DMS 273 treated with DMSO at 0.1 percent for 48 hours (cell line): ENCODE results near the gene C22orf31.

ENCODE experiments used
- DNase-seq: peaks from one replicate; lab custom pipeline; 2025; lab: John Stamatoyannopoulos, UW

The C22orf31 gene

GRCh38 chr22:29029202-29030000 is 32.2 kb downstream of the C22orf31 start:
- DNase-seq, result no peak

GRCh38 chr22:29028468-29028867 is 33.2 kb downstream of the C22orf31 start:
- no peak for DNase-seq

- no peak for DNase-seq
Measured at GRCh38 chr22:29026579-29026978, 35.1 kb downstream of the C22orf31 start.

GRCh38 chr22:29023172-29023796 is 38.3 kb downstream of the C22orf31 start:
- DNase-seq, result no peak

- no peak for DNase-seq
Measured at GRCh38 chr22:29022101-29022817, 39.4 kb downstream of the C22orf31 start.

GRCh38 chr22:29018293-29019189 is 43.1 kb downstream of the C22orf31 start:
- DNase-seq, result no peak

GRCh38 chr22:29016067-29016938 is 45.3 kb downstream of the C22orf31 start:
- DNase-seq, result no peak

GRCh38 chr22:29014773-29015172 is 46.9 kb downstream of the C22orf31 start:
- no peak for DNase-seq

GRCh38 chr22:29014293-29014692 is 47.3 kb downstream of the C22orf31 start:
- no peak for DNase-seq

GRCh38 chr22:29012952-29013351 is 48.7 kb downstream of the C22orf31 start:
- no peak for DNase-seq

- DNase-seq, result no peak
Measured at GRCh38 chr22:29012101-29012433, 49.6 kb downstream of the C22orf31 start.

GRCh38 chr22:29011240-29012100 is 50.2 kb downstream of the C22orf31 start:
- DNase-seq, result no peak

GRCh38 chr22:29009148-29009547 is 52.5 kb downstream of the C22orf31 start:
- DNase-seq, result no peak
